NCI-H2196 treated with DMSO at 0.1 percent for 48 hours (cell line): ENCODE measurements around the gene MYL7.
A peak's percentile ranks its signal among the peaks of the same experiment; 100 is the strongest.
"Not testable (repeated sequence)": the region's sequence is repeated elsewhere in the genome, so short reads cannot be mapped to it uniquely, and the experiment has no call there.

ENCODE experiments used
- DNase-seq: peaks from one replicate; lab custom pipeline; 2025; ENCODE audit not compliant: unreplicated experiment; lab: John Stamatoyannopoulos, UW

The MYL7 gene

DNA sequence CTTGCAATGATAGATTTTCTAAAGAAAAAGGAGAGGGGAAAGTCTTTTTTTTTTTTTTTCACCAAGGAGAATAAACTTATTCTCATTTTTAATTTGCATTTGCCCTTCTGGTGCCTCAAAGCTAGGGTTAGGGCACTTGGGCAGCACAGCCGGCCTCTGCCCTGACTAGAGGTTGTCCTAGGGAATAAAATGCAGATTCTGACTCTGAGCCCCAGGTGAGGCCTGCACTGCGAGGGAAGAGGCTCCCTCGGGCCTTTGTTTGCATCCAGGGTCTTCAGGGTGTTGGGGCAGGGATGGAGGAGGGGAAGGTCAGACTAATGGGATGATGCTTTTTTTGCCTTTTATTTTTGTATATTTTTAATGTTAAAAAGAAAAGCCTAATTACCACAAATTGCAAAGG, 7.8 kb downstream of the MYL7 start:
- DNase-seq = no peak

DNA sequence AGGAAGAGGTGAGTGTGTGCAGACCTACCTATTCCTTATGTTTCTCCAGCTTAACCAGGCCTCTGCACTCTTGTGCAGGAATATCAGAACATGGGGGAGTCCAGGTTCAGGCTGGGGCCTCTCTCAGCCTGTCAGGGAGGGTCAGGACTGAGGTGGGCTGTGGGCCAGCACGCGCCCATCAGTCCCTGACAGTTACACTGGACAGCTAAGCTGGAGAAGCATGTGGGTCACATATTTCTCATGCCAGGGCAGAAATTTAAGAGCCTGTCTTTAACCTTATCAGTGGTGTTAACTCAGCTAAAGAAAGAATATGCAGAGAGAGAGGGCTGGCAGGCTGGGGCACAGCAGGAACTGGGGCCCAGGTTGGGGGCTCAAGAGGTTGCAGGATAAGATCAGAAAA, 9.1 kb downstream of the MYL7 start:
- no peak for DNase-seq

DNA sequence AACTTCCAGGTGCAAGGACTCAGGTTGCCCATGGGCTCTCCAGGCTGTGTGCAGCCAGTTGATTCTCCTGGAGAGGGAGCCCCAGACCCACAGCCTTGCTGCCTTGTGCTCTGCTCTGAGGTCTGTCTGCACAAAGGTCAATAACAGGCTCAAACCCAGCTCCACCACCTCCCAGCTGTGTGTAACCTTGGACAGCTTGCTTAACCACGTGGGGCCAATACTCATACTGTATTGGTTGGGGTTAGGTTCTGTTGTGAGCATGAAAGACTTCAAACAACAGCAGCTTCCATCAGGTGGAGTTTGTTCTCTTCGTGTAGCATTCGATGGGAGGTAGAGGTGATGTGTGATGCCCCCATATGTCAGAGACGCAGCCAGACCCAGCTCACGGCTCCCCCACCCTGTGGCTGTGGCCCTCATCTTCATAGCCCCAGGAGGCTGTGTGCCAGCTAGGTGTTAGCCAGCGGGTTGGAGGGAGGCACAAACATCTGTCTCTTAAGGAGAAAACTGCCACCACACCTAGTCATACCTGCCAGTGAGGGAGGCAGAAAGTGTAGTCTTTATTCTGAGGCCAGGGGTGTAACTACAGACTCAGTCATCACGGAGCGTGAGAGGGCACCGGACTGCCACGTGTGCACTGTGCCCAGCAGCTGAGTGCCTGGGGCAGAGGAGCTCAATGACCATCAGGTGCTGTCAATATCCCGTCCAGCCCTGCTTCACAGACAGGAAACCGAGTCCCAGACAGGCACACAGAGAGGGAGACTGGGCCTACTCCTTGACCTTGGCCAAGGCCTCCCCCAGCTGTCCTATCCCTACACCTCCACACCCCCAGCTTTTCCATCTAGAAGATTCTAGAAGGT, 9.7 kb downstream of the MYL7 start:
- peak; percentile 63 for DNase-seq

DNA sequence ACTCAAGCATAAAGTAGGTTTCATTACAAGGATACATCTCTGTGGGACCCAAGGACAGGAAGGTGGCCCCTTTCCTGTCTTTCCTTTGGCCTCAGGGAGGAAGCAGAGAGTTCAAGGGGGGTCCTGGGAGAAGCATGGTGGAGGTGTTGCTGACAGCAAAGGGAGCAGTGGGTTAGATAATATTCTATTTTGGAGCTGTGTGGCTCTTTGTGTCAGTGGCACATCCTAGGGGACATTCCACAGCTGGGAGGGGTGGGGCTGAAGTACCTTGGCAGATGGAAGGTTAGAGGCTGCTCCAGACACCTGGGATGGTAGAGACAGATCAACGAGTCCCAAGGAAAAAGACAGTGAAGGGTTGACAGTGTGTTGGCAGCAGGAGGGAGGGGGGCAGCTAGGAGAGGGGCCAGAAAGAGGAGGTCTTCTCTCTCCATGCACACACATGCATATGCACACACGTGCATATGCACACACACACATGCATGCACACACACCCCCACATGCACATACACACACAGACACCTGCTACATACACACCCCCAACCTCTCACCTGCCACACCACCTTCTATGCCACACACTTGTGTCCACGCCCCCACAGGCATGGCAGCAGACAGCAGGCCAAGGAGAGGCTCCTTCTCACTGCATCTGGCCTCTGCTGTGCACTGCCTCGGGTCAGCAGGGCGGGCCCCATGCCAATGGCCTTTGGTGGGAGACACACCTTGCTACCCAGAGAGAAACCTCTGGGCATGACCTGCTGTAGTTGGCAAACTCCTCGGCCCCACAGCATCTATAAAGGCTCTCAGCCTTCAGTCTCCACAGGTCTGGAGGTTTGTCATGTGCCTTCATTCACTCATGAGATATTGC, 12.2 kb downstream of the MYL7 start:
- no peak for DNase-seq

DNA sequence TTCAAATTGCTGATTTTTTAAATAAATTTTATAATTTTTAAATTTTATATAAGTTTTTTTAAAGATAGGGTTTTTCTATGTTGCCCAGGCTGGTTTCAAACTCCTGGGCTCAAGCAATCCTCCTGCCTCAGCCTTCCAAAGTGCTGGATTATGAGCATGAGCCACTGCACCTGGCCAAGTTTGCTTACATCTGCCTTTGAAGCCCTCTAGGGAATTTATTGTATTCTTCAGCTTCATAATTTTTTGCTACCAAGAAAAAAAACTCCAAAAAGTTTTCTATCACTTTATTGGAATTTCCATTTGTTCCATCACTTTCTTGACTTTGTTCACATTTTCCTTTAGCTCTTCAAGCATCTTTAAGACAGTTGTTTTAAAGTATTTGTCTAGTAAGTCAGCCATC, 14.0 kb downstream of the MYL7 start:
- DNase-seq = no peak

DNA sequence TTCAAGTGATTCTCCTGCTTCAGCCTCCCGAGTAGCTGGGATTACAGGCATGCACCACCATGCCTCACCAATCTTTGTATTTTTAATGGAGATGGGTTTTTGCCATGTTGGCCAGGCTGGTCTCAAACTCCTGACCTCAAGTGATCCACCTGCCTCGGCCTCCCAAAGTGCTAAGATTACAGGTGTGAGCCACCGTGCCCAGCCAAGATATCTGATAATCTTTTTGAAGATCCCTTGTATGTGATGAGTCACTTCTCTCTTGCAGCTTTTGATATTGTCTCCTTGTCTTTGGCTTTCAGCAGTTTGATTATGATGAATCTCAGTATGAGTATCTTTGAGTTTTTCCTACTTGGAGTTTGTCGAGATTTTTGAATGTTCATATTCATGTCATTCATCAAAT, 14.6 kb downstream of the MYL7 start:
- not testable (repeated sequence) for DNase-seq

DNA sequence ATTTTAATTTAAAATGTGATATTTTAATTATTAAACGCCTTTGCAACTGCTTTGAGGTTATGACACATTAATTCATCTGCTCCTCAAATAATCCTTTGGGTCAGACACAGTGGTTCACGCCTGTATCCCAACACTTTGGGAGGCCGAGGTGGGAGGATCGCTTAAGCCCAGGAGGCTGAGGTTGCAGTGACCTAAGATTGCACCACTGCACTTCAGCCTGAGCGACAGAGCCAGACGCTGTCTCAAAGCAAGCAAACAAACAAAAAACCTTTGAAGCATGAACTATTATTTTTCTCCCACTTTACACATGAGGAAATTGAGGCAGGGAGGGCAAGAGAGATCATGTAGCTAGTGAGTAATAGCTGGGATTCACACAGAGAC, 16.3 kb downstream of the MYL7 start:
- no peak for DNase-seq

DNA sequence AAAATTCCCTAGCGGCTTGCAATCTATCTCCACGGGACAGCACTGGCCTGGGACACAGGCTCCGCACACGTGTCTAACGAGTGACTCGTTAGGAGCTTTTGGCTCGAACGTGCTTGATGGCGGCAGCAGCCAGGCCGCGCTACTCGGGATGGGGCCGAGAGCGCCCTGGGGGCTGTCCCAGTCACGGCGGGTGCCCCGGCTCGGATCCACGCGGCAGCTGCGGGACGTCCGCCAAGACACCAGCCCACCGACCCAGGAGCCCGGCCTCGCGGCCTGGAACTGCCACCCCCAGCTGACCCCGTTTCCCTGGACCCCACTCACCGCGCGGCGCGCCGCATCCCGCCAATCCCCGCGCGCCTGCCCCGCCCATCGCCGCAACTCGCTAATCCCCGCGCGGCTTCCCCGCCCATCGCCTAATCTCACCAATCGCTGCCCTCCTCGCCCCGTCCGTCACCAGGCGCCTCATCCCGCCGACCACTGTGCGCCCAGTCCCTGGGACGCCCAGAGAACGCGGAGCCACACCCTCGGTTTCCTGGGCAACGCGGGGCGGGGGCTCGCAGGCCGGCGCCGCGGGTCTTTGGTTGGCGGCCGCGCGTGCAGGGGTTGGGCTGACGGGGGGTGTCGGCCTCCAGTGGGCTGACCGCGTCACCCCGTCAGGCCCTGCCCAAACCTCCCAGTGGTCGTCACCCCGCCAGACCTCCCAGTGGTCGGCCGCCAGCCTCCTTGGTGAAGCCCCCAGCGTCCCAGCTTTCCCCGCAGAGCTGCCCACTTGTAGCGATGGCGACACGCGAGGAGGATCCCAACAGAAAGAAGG, 17.7 kb downstream of the MYL7 start, which contains the start of gene POLD2:
POLD2 (minus strand) TSS at position 359 of the 814 bp plus-strand sequence. CDS start 1,495 bp downstream, outside the sequence.
- peak; percentile 92 for DNase-seq

DNA sequence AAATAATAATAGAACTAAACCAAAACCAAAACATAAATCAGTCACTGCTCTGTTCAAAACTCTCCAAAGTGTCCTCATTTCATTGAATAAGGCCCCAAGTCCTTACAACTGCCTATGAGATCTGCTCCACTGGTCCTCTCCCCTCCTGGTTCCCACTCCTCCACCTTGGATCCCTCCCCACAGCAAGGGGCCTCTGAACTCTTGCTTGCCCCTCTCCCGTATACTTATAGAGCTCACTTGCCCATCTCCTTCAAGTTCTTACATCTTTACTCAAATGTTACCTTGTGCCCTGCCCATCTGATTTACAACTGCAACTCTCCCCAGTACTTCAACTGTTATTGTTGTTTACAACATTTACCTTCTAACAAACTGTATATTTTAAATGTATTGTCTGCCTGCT, 18.6 kb downstream of the MYL7 start:
- DNase-seq = no peak

DNA sequence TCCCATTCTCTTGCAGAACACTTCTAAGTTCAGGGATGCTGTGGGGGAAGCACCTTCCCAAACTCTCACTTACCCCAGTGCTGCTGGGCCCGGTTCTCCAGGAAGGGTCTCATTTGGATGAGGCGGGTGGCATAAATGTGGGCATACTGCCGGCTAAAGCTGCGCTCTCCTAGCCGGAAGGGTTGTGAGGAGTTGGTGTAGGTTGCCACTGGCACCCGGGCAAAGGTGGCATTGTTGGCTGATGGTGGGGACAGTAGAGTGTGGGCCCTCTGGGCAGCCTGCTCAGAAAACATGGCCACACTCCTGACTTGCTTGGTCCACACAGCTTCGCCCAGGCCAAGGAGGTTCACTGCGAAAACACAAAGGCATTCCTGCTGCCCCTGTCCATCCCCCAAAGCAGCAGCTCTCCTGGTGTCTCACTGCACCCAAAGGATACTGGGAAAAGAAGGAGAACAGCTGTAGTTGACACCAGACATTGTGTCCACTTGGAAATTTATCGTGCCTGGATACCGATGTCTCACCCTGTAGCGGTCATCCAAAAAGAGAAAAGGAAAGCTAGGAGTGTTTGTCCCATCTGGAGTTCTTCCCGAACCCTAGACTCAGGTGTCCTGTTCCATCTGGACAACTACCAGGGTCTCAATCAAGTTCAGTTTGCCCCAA, 19.2 kb downstream of the MYL7 start:
- no peak for DNase-seq

DNA sequence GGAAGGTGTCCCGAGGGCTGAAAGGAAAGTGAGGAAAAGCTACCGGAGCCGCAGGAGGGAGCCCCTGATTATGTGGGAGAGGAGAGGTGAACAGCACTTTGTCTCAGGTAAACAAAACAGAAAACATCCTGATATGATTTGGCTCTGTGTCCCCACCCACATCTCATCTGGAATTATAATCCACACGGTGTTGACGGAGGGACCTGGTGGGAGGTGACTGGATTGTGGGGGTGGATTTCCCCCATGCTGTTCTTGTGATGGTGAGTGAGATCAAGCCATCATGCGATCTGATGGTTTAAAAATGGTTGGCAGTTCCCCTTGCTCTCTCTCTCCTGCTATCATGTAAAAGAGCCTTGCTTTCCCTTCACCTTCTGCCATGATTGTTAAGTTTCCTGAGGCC, 20.7 kb downstream of the MYL7 start:
- DNase-seq = no peak

DNA sequence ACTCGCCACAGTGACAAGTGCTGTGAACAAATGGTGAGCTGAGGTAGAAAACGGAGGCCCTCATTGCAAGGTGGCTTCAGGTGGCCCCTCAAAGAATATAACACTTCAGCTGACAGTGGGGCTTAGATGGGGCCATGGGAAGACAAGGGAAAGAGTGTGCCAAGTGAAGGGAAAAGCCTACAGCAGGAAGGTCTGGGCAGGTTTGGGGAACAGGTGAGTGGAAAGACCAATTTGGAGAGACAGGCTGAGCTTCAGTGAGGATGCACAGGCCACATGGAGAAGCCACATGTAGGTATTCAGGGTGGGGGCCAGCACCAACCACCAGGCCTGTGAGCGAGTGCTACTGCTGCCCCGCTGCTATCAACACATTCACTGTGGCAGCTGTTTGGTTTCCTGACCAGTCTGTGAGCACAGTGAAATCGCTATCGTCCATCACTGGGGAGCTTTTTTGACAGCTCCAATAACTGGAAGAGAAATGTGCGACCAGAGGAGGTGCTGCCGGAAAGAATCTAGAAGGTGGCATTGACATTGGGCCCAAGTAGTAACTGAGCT, 21.2 kb downstream of the MYL7 start:
- no peak for DNase-seq

DNA sequence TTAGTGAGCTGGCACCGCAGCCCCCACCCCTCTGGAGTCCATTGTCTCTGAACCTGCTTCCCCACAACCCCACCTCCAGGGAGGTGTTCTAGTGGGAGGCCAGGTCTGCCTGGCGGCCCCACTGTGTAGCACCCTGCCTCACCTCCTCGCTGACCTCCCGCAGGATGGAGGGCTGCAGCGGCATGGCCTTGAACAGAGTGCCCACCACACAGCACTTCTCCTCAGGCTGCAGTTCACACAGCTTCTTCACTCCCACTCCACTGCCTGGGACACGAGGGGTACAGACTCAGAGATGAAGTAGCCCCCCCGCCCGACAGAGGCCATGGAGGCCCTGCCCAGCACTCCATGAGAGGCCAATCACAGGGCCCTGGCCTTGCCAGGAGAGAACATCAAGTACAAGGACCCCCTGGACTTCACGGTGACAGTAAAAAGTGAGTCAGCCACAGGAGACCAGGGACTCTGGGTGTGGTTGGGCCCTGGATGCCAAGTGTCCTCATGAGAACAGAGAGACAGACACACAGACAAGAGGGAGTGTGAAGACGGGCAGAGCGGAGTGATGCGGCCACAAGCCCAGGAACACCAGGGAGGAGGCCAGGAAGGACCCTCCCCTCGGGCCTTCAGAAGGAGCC, 23.2 kb downstream of the MYL7 start:
- DNase-seq = no peak

DNA sequence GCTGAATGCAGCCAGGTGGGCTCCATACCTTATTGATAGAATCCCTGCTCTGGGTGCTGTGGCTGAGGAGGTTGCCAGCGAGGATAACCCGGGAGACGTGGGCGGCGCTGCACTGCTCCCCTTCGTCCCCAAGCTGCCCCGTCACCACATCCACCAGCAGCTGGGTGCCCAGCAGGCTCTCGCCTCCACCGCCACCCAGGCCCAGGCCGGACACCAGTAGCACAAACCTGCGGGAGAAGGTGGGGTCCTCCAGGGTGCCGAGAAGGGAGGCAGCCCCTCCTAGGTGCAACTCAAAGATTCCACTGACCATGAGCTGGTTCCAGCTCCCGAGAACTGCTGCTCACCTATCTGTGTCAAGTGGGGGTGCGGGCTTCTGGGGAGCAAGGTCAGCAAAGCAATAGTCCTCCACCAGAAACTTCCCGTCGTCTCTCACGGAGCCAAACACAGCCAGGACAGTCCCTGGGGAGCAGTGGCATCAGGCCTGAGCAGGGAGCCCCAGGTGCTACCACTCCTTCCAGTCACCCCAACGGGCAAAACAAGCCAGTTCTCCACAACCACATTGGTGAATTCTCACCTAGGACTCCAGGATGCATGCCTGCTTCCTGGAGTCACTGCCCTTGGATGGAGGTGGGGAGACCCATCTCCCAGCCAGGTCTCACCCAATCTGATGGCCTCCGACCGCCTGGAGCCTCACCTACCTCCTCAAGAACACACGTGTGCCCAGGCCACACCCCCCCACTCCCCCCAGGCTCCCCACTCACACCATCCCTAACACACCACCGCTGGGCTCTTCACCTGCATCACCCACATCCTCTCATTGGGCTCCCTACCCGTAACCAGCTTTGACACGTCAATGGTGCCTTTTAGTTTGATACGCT, 24.1 kb downstream of the MYL7 start:
- DNase-seq = no peak

DNA sequence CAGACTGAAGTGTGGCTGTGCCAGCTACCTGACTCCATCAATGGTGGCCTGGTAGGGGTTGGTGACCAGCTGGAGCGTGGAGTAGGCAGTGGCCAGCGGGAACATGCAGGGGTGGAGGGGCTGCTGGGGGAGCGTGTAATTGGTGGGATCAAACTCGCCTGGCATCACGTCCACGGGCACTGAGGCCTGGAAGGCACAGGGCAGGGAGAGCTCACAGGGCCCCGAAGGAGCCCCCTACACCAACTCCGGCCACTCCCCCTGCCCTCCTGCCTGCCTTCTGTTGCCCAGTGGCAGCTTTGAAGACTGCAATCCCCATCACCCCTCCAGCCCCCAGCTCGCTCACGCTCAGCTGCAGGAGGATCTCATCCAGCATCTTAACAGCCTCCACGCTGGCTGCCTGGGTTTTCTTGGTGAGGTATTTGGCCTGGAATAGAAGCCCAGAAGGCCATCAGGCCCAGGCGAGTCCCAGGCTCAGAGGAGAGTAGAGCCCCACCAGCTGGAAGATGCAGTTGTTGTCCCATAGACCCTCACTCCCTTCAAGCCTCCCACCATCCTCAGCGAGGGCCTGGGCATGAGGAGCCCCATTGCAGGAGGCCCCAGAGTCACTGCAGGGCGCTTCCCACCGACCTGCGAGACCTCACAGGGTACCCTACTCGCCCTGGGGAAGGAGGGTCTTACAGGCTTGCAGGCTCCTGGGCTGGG, 24.9 kb downstream of the MYL7 start:
- DNase-seq = no peak

DNA sequence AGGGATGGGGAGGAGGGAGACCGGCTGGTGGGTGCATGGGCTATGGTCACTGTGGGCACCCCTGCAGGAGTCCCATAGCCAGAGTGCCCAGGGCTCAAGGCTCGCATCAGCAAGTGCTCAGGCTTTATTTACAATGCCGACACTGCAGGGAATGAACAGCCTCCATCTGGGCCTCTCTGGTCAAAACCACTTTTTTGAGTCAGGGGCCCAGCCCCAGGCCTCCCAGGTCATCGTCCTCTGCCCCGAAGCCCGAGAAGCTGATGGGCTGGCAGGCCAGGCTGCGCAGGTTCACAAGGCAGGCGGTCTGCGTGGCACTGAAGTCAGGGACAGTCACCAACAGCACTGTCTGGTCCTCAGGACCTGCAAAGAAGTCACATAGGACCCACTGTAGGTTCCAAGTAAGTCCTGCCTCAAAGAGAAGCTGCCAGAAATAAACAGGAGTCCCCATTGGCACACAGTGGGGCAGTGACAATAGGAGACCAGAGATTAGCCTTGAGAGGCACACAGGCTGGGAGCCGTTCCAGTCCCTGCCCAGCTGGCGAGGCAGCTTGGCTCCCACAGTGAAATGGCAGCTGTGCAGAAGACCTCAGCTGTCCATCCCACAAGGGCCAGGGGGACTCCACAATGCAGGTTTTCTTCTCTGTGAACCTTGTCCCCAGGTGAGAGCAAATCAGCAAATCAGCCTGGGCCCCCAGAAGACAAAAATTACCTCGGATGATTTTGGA, 26.4 kb downstream of the MYL7 start:
- no peak for DNase-seq

DNA sequence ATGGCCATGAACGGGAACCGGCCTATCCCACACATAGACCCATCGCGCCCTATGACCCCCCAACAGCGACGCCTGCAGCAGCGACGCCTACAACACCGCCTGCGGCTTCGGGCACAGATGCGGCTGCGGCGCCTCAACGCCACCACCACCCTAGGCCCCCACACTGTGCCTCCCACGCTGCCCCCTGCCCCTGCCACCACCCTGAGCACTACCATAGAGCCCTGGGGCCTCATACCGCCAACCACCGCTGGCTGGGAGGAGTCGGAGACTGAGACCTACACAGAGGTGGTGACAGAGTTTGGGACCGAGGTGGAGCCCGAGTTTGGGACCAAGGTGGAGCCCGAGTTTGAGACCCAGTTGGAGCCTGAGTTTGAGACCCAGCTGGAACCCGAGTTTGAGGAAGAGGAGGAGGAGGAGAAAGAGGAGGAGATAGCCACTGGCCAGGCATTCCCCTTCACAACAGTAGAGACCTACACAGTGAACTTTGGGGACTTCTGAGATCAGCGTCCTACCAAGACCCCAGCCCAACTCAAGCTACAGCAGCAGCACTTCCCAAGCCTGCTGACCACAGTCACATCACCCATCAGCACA, 27.3 kb downstream of the MYL7 start:
- no peak for DNase-seq
